Peyer's patch (tissue), 4 donors: ENCODE results near the gene WWOX.

Experiments
- POLR2A ChIP-seq, 2 donors: fragments of 450-650 bp; IDR thresholded peaks; one replicate each; pipeline ENCODE4 v1.5.1; 2017; ENCODE audit warnings: antibody characterized with exemption in 2 of 2, mild to moderate bottlenecking in 2 of 2, moderate library complexity in 2 of 2
- TF ChIP-seq, protein P1 (sequence below), 6 experiments: fragments of 450-650 bp in 4 of 6; fragments of 200-600 bp in 2 of 6; sonication (generic) in 1 of 6; IDR thresholded peaks; one replicate each; pipeline ENCODE4 v1.5.1; 2017 to 2019; ENCODE audit warnings: antibody characterized with exemption in 6 of 6, mild to moderate bottlenecking in 3 of 6, moderate library complexity in 1 of 6

DNA sequence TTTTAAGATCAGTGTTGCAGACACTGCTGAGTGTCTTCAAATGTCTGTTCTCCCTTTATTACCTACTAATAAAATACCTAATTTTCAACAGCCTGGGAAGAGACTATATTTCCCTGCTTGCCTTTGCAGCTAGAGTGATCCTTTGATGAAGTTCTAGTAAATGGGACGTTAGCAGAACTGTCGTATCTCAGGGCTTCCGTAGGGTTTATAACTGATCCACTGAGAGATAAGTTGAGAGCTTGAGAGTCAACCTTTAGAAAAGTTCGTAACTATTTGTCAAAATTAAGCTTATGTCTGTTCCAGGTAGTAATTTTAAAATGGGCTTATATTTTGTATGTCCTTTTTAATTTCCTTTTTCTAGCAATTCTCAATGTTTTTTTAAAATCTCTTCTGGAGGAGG is 974.1 kb downstream of the WWOX start:
- TF ChIP-seq, protein P1, sequence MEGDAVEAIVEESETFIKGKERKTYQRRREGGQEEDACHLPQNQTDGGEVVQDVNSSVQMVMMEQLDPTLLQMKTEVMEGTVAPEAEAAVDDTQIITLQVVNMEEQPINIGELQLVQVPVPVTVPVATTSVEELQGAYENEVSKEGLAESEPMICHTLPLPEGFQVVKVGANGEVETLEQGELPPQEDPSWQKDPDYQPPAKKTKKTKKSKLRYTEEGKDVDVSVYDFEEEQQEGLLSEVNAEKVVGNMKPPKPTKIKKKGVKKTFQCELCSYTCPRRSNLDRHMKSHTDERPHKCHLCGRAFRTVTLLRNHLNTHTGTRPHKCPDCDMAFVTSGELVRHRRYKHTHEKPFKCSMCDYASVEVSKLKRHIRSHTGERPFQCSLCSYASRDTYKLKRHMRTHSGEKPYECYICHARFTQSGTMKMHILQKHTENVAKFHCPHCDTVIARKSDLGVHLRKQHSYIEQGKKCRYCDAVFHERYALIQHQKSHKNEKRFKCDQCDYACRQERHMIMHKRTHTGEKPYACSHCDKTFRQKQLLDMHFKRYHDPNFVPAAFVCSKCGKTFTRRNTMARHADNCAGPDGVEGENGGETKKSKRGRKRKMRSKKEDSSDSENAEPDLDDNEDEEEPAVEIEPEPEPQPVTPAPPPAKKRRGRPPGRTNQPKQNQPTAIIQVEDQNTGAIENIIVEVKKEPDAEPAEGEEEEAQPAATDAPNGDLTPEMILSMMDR (IDR thresholded peaks at IDR 0.05) = no peak
- TF ChIP-seq POLR2A (IDR thresholded peaks at IDR 0.05) = no peak
